OCI-LY1 (cell line): ENCODE measurements around the gene STX8.

Experiments
- H2AFZ ChIP-seq: fragments of 200-600 bp; sonication (generic), shearing (Covaris generic); 2 replicates; pipeline ENCODE4 v1.6.0; 2014; ENCODE audit warnings: antibody characterized with exemption, mild to moderate bottlenecking, low read length
- H3F3A ChIP-seq: fragments of 200-600 bp; sonication (generic), shearing (Covaris generic); 2 replicates; pipeline ENCODE4 v1.6.0; 2014; ENCODE audit warnings: mild to moderate bottlenecking, antibody characterized with exemption, low read length, moderate library complexity; ENCODE audit not compliant: insufficient read depth
- H3K27ac ChIP-seq: fragments of 200-600 bp; sonication (generic); 2 replicates; pipeline ENCODE4 v1.5.1; 2014; ENCODE audit warnings: low read length, mixed run types, mild to moderate bottlenecking, low read depth; ENCODE audit not compliant: poor library complexity, severe bottlenecking
- H3K27me3 ChIP-seq: fragments of 200-600 bp; sonication (generic); 2 replicates; pipeline ENCODE4 v1.6.0; 2014; ENCODE audit warnings: antibody characterized with exemption, mild to moderate bottlenecking, low read length, moderate library complexity; ENCODE audit not compliant: insufficient read depth
- H3K36me3 ChIP-seq: fragments of 200-600 bp; sonication (generic); 2 replicates; pipeline ENCODE4 v1.6.1; 2014; ENCODE audit warnings: mild to moderate bottlenecking, antibody characterized with exemption, low read length, moderate library complexity, mixed read lengths; ENCODE audit not compliant: insufficient read depth
- H3K4me1 ChIP-seq: fragments of 200-600 bp; sonication (generic); 2 replicates; pipeline ENCODE4 v1.5.1; 2014; ENCODE audit warnings: mild to moderate bottlenecking, low read length, moderate library complexity; ENCODE audit not compliant: insufficient read depth, severe bottlenecking
- H3K4me2 ChIP-seq: fragments of 200-600 bp; sonication (generic), shearing (Covaris generic); 2 replicates; pipeline ENCODE4 v1.6.1; 2014; ENCODE audit warnings: low read length
- H3K4me3 ChIP-seq: fragments of 200-600 bp; sonication (generic); 2 replicates; pipeline ENCODE4 v1.5.1; 2014; ENCODE audit warnings: low read length, low read depth, mild to moderate bottlenecking, mixed read lengths; ENCODE audit not compliant: poor library complexity, severe bottlenecking
- H3K79me2 ChIP-seq: fragments of 200-600 bp; shearing (Covaris generic); 2 replicates; pipeline ENCODE4 v1.6.1; 2016; ENCODE audit warnings: mixed run types, low read length, mixed read lengths; ENCODE audit not compliant: insufficient read depth
- H3K9ac ChIP-seq: fragments of 200-600 bp; sonication (generic), shearing (Covaris generic); 2 replicates; pipeline ENCODE4 v1.6.1; 2014; ENCODE audit warnings: mild to moderate bottlenecking, low read length, mixed read lengths
- H3K9me2 ChIP-seq: fragments of 200-600 bp; sonication (generic), shearing (Covaris generic); 2 replicates; pipeline ENCODE4 v1.6.1; 2014; ENCODE audit warnings: low read depth, mild to moderate bottlenecking, low read length, mixed read lengths
- H3K9me3 ChIP-seq: fragments of 200-600 bp; shearing (Covaris generic); 2 replicates; pipeline ENCODE4 v1.6.1; 2014; ENCODE audit warnings: low read length, mixed read lengths
- H4K20me1 ChIP-seq: fragments of 200-600 bp; sonication (generic), shearing (Covaris generic); 2 replicates; pipeline ENCODE4 v1.6.0; 2016; ENCODE audit warnings: mild to moderate bottlenecking, low read length; ENCODE audit not compliant: insufficient read depth
- CTCF ChIP-seq: fragments of 200-600 bp; sonication (generic), shearing (Covaris generic); IDR thresholded peaks from 2 replicates; pipeline ENCODE4 v1.5.1; 2017; ENCODE audit warnings: mild to moderate bottlenecking, antibody characterized with exemption, low read length, moderate library complexity, mixed read lengths
- EZH2 ChIP-seq: fragments of 200-600 bp; sonication (generic), shearing (Covaris generic); IDR thresholded peaks from 2 replicates; pipeline ENCODE4 v1.8.0; 2017; ENCODE audit warnings: borderline replicate concordance, mixed run types, mild to moderate bottlenecking, antibody characterized with exemption, low read length, moderate library complexity, mixed read lengths

Gene STX8

GRCh38 chr17:9402590-9403199 is 172.9 kb downstream of the STX8 start:
- Histone ChIP-seq H3K27ac (no peak overlapping the region), H3K9me3 (no peaks in the 10 kb centered on the region), H3F3A (no peaks in the 10 kb centered on the region), H3K9ac (no peak overlapping the region), H4K20me1 (no peaks in the 10 kb centered on the region), H3K4me1 (no peaks in the 10 kb centered on the region), H3K4me3 (no peak overlapping the region), H3K4me2 (no peak overlapping the region), H2AFZ (no peak overlapping the region), H3K9me2 (no peaks in the 10 kb centered on the region), H3K79me2 (no peaks in the 10 kb centered on the region), H3K27me3 (no peaks in the 10 kb centered on the region), H3K36me3 (no peaks in the 10 kb centered on the region)
- peak; percentile 54; the same call in 1 of the 2 replicates for TF ChIP-seq CTCF
- no peak for TF ChIP-seq EZH2

GRCh38 chr17:9401434-9401833 is 174.2 kb downstream of the STX8 start:
- H4K20me1 ChIP-seq, result no peaks in the 10 kb centered on the region
- H2AFZ ChIP-seq, result no peak overlapping the region
- H3K36me3 ChIP-seq, result no peaks in the 10 kb centered on the region
- H3K9ac ChIP-seq, result no peak overlapping the region
- TF ChIP-seq EZH2 (no peak), CTCF (no peak)
- no peaks in the 10 kb centered on the region for H3F3A ChIP-seq
- no peaks in the 10 kb centered on the region for H3K79me2 ChIP-seq
- H3K27me3 ChIP-seq, result no peaks in the 10 kb centered on the region
- no peaks in the 10 kb centered on the region for H3K9me3 ChIP-seq
- no peak overlapping the region for H3K4me2 ChIP-seq
- H3K27ac ChIP-seq, result no peak overlapping the region
- H3K9me2 ChIP-seq, result no peaks in the 10 kb centered on the region
- no peak overlapping the region for H3K4me3 ChIP-seq
- H3K4me1 ChIP-seq, result no peaks in the 10 kb centered on the region

- no peak overlapping the region for H3K9ac ChIP-seq
- H3K36me3 ChIP-seq, result no peaks in the 10 kb centered on the region
- no peak overlapping the region for H3K4me3 ChIP-seq
- H3K4me2 ChIP-seq, result no peak overlapping the region
- H3K79me2 ChIP-seq, result no peaks in the 10 kb centered on the region
- no peaks in the 10 kb centered on the region for H4K20me1 ChIP-seq
- H3K9me3 ChIP-seq, result peaks cover 10% of the 10 kb centered on the region
- no peaks in the 10 kb centered on the region for H3K27me3 ChIP-seq
- no peaks in the 10 kb centered on the region for H3K9me2 ChIP-seq
- H3K27ac ChIP-seq, result no peak overlapping the region
- no peaks in the 10 kb centered on the region for H3F3A ChIP-seq
- TF ChIP-seq CTCF (no peak), EZH2 (no peak)
- H2AFZ ChIP-seq, result no peak overlapping the region
- peaks cover 12% of the 10 kb centered on the region for H3K4me1 ChIP-seq
Measured at GRCh38 chr17:9389111-9389527, 186.5 kb downstream of the STX8 start.
